Dermis lymphatic vessel endothelial cell (primary cell): ENCODE measurements around the gene SEC24B. TPM values are rescaled to one million over a fixed set of nuclear protein-coding genes. Genes with fewer than 3 reads are reported as not detected.

ENCODE experiments used
- total RNA-seq: library from RNA; depleted of rRNA; stranded (reverse); fragments of >200 nt; gene quantifications from 2 replicates; pipeline ENCODE4 v1.2.1, GENCODE V29; 2014

SEC24B gene
- 12.4 and 13.4 TPM in 2 replicates for total RNA-seq

GRCh38 chr4:109433205-109434006 is at the start of gene SEC24B:
Gene SEC24B (plus strand): TSS chr4:109433815. CDS start chr4:109433870, 55 bp downstream.

GRCh38 chr4:109559983-109560686 is 126.5 kb downstream of the SEC24B start, which contains the start of gene MCUB:
Gene MCUB (plus strand): TSS chr4:109560246. CDS start chr4:109560338, 92 bp downstream.

Other genes starting within 250 kb of the SEC24B start
- under 0.01 and 0.26 TPM in 2 replicates for gene COL25A1, start 131.2 kb upstream of the SEC24B start, total RNA-seq
- gene MCUB, start 126.4 kb downstream of the SEC24B start, total RNA-seq = 45.2 and 62.6 TPM in 2 replicates